NCI-H128 (cell line): ENCODE measurements around the gene ATE1.

Experiments used
- DNase-seq: peaks from one replicate; lab custom pipeline; 2025; ENCODE audit not compliant: unreplicated experiment; lab: John Stamatoyannopoulos, UW

The ATE1 gene

GRCh38 chr10:121879476-121879875, 48.4 kb downstream of the ATE1 start:
- no peak for DNase-seq

- DNase-seq: no peak
Measured at GRCh38 chr10:121873236-121873635, 54.6 kb downstream of the ATE1 start.

GRCh38 chr10:121870413-121870812, 57.4 kb downstream of the ATE1 start:
- no peak for DNase-seq

GRCh38 chr10:121865554-121865953, 62.3 kb downstream of the ATE1 start:
- no peak for DNase-seq

GRCh38 chr10:121864653-121865052, 63.2 kb downstream of the ATE1 start:
- DNase-seq: no peak

GRCh38 chr10:121864168-121864567, 63.7 kb downstream of the ATE1 start:
- DNase-seq: no peak

- no peak for DNase-seq
Measured at GRCh38 chr10:121862649-121863048, 65.2 kb downstream of the ATE1 start.

GRCh38 chr10:121862042-121862441, 65.8 kb downstream of the ATE1 start:
- DNase-seq: no peak

- no peak for DNase-seq
Measured at GRCh38 chr10:121860810-121861209, 67.0 kb downstream of the ATE1 start.

- DNase-seq: no peak
Measured at GRCh38 chr10:121854809-121855445, 72.9 kb downstream of the ATE1 start.

GRCh38 chr10:121853950-121854349, 73.9 kb downstream of the ATE1 start:
- DNase-seq: no peak

GRCh38 chr10:121851786-121852185, 76.0 kb downstream of the ATE1 start:
- no peak for DNase-seq

GRCh38 chr10:121848082-121848481, 79.7 kb downstream of the ATE1 start:
- no peak for DNase-seq

- DNase-seq: no peak
Measured at GRCh38 chr10:121846555-121846954, 81.3 kb downstream of the ATE1 start.

GRCh38 chr10:121845044-121845784, 82.6 kb downstream of the ATE1 start:
- no peak for DNase-seq

- DNase-seq: no peak
Measured at GRCh38 chr10:121844537-121844936, 83.3 kb downstream of the ATE1 start.

- DNase-seq: no peak
Measured at GRCh38 chr10:121843379-121843778, 84.5 kb downstream of the ATE1 start.

- no peak for DNase-seq
Measured at GRCh38 chr10:121841862-121842261, 86.0 kb downstream of the ATE1 start.

- no peak for DNase-seq
Measured at GRCh38 chr10:121838931-121839330, 88.9 kb downstream of the ATE1 start.

- no peak for DNase-seq
Measured at GRCh38 chr10:121838149-121838548, 89.7 kb downstream of the ATE1 start.

GRCh38 chr10:121836171-121836570, 91.7 kb downstream of the ATE1 start:
- no peak for DNase-seq

GRCh38 chr10:121835376-121835775, 92.5 kb downstream of the ATE1 start:
- DNase-seq: no peak

GRCh38 chr10:121834757-121835156, 93.1 kb downstream of the ATE1 start:
- DNase-seq: no peak
